AG04450 (cell line): Measurements from ENCODE around the gene TLE1. TPM values are rescaled to one million over a fixed set of nuclear protein-coding genes. Genes with fewer than 3 reads are reported as not detected.

Experiments used
- CTCF ChIA-PET: fragments of 300-600, 350-600 bp; formaldehyde crosslinking; extraction: SDS; loops from one replicate; lab custom pipeline; 2022; ENCODE audit warnings: antibody characterized with exemption, inconsistent platforms; lab: Charles Lee
- POLR2A ChIA-PET: fragments of 350-600 bp; formaldehyde crosslinking; extraction: SDS; loops from one replicate; lab custom pipeline; 2021; ENCODE audit warnings: antibody characterized with exemption, inconsistent platforms; lab: Yijun Ruan, JAX
- DNase-seq: peaks from one replicate; pipeline ENCODE4 v3.0.0-alpha.2; 2011; ENCODE audit warnings: low read depth, low spot score
- H3K27ac ChIP-seq: one replicate; pipeline ENCODE4 v1.5.1; 2012; ENCODE audit warnings: low read depth, low read length, control low read depth
- H3K27me3 ChIP-seq: one replicate; pipeline ENCODE4 v1.6.0; 2012; ENCODE audit warnings: low read length; ENCODE audit not compliant: control insufficient read depth, insufficient read depth
- H3K4me3 ChIP-seq: 2 replicates; pipeline ENCODE4 v1.5.1; 2011; ENCODE audit warnings: mild to moderate bottlenecking, low read depth, low read length, control low read depth
- H3K9me3 ChIP-seq: 2 replicates; pipeline ENCODE4 v1.5.1; 2012; ENCODE audit warnings: low read length; ENCODE audit not compliant: control insufficient read depth, insufficient read depth
- polyA plus RNA-seq: library from polyadenylated mRNA; depleted of rRNA; stranded (reverse); fragments of >200 nt; gene quantifications from 2 replicates; pipeline ENCODE4 v1.2.3, GENCODE V29; 2011
- TF ChIP-seq, protein P1 (sequence below): IDR thresholded peaks from 2 replicates; pipeline ENCODE4 v1.5.1; 2011; ENCODE audit warnings: low read depth, low read length, control low read depth, inconsistent platforms

Gene TLE1
- polyA plus RNA-seq, 1 experiment = 42.8 TPM

GRCh38 chr9:81682177-81682576, 7.2 kb downstream of the TLE1 start:
- POLR2A ChIA-PET = no interaction called here
- DNase-seq = no peak
- TF ChIP-seq, protein P1, sequence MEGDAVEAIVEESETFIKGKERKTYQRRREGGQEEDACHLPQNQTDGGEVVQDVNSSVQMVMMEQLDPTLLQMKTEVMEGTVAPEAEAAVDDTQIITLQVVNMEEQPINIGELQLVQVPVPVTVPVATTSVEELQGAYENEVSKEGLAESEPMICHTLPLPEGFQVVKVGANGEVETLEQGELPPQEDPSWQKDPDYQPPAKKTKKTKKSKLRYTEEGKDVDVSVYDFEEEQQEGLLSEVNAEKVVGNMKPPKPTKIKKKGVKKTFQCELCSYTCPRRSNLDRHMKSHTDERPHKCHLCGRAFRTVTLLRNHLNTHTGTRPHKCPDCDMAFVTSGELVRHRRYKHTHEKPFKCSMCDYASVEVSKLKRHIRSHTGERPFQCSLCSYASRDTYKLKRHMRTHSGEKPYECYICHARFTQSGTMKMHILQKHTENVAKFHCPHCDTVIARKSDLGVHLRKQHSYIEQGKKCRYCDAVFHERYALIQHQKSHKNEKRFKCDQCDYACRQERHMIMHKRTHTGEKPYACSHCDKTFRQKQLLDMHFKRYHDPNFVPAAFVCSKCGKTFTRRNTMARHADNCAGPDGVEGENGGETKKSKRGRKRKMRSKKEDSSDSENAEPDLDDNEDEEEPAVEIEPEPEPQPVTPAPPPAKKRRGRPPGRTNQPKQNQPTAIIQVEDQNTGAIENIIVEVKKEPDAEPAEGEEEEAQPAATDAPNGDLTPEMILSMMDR = no peak
- CTCF ChIA-PET = interaction anchor here (0.7 kb wide), 1 partner anchor 470 kb away, joined by 4 read pairs; no protein-coding TSS in a partner anchor
- Histone ChIP-seq H3K27me3 (no peaks in the 10 kb centered on the region), H3K9me3 (no peaks in the 10 kb centered on the region), H3K4me3 (no peak overlapping the region), H3K27ac (no peak overlapping the region)

GRCh38 chr9:81680506-81680905, 8.8 kb downstream of the TLE1 start:
- CTCF ChIA-PET = interaction anchor here (0.7 kb wide), 2 partner anchors 403 to 800 kb away, joined by 3 to 8 read pairs; no protein-coding TSS in a partner anchor
- TF ChIP-seq, protein P1 = no peak

GRCh38 chr9:81680006-81680405, 9.3 kb downstream of the TLE1 start:
- no peak overlapping the region for H3K4me3 ChIP-seq
- H3K9me3 ChIP-seq = no peaks in the 10 kb centered on the region
- POLR2A ChIA-PET = no interaction called here
- CTCF ChIA-PET = interaction anchor here (0.6 to 0.7 kb wide), 3 partner anchors 403 to 818 kb away, joined by 3 to 8 read pairs (median 3); no protein-coding TSS in a partner anchor
- H3K27me3 ChIP-seq = no peaks in the 10 kb centered on the region
- TF ChIP-seq, protein P1 = no peak
- H3K27ac ChIP-seq = no peak overlapping the region
- DNase-seq = no peak

More at GRCh38 chr9:81680506-81680905, 8.8 kb downstream of the TLE1 start:
- no peak overlapping the region for H3K4me3 ChIP-seq
- no peaks in the 10 kb centered on the region for H3K27me3 ChIP-seq
- no peak overlapping the region for H3K27ac ChIP-seq
- no peak for DNase-seq
- POLR2A ChIA-PET = no interaction called here
- H3K9me3 ChIP-seq = no peaks in the 10 kb centered on the region

GRCh38 chr9:81678088-81678487, 11.3 kb downstream of the TLE1 start:
- Histone ChIP-seq H3K27me3 (no peaks in the 10 kb centered on the region), H3K27ac (peak overlapping the region; percentile 21), H3K4me3 (no peak overlapping the region), H3K9me3 (no peaks in the 10 kb centered on the region)
- no peak for DNase-seq
- TF ChIP-seq, protein P1 = no peak
- ChIA-PET CTCF (interaction anchor here (0.9 to 1.1 kb wide), 2 partner anchors 16 to 170 kb away, joined by 3 to 4 read pairs; no protein-coding TSS in a partner anchor), POLR2A (interaction anchor here (0.7 kb wide), 1 partner anchor 452 kb away, joined by 6 read pairs; no protein-coding TSS in a partner anchor)

- H3K27me3 ChIP-seq = no peaks in the 10 kb centered on the region
- TF ChIP-seq, protein P1 = no peak
- ChIA-PET POLR2A (no interaction called here), CTCF (interaction anchor here (0.6 kb wide), 1 partner anchor 316 kb away, joined by 3 read pairs; no protein-coding TSS in a partner anchor)
- no peak overlapping the region for H3K4me3 ChIP-seq
- DNase-seq = no peak
- H3K9me3 ChIP-seq = no peaks in the 10 kb centered on the region
- H3K27ac ChIP-seq = no peak overlapping the region
Measured at GRCh38 chr9:81676395-81676794, 13.0 kb downstream of the TLE1 start.
